ENCODE results near the gene STH.
"Not testable (repeated sequence)": the region's sequence is repeated elsewhere in the genome, so short reads cannot be mapped to it uniquely, and the experiment has no call there.

STH gene

DNA sequence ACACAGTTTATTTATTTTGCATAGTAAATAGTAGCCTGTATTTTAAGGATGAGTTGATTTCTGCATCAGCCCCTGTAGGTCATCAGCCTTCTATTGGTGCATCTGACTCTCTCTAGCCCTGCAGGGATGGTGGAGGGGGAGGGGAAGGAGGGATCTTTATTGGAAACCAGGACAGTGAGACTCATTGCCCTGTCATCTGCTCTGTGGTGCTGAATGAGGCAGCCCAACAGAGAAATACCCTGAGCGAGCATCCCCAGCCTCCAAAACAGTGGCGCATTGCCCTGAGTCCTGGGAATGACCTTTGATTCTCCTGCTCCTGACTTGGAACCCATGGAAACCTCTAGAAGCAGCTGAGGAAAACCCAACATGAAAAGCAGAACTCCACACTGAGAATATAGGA lies 45.5 kb upstream of the STH start:
- Histone ChIP-seq H3K79me2 (ENCODE audit: low read length) (no peaks in the 10 kb centered on the region), H3K4me2 (ENCODE audit: low read depth, low read length) (no peak overlapping the region), H3K27ac (ENCODE audit: low read length) (no peak overlapping the region), H3K9me2 (replicated peaks; ENCODE audit: insufficient read depth, low read length) (no peaks in the 10 kb centered on the region), H3K4me1 (ENCODE audit: low read length) (0 out of 2 replicates have a peak, but pooled peaks cover 3% of the 10 kb centered on the region), H3K9me3 (replicated peaks; ENCODE audit: insufficient read depth, low read length) (no peaks in the 10 kb centered on the region), H3K9ac (ENCODE audit: low read length) (no peak overlapping the region), H3K27me3 (replicated peaks; ENCODE audit: insufficient read depth, low read length) (peaks cover 3% of the 10 kb centered on the region; the same call in 1 of the 2 replicates), H3F3A (ENCODE audit: insufficient read depth, low read length) (no peaks in the 10 kb centered on the region), H2AFZ (ENCODE audit: low read length) (no peak overlapping the region), H3K36me3 (replicated peaks; ENCODE audit: insufficient read depth, low read length) (no peaks in the 10 kb centered on the region), H3K4me3 (ENCODE audit: low read length) (no peak overlapping the region), H4K20me1 (ENCODE audit: insufficient read depth, low read length) (no peaks in the 10 kb centered on the region)
- DNase-seq = no peak
- no peak for TF ChIP-seq EZH2phosphoT487 (IDR thresholded peaks at IDR 0.05; ENCODE audit: low read length)
- TF ChIP-seq, protein P1, sequence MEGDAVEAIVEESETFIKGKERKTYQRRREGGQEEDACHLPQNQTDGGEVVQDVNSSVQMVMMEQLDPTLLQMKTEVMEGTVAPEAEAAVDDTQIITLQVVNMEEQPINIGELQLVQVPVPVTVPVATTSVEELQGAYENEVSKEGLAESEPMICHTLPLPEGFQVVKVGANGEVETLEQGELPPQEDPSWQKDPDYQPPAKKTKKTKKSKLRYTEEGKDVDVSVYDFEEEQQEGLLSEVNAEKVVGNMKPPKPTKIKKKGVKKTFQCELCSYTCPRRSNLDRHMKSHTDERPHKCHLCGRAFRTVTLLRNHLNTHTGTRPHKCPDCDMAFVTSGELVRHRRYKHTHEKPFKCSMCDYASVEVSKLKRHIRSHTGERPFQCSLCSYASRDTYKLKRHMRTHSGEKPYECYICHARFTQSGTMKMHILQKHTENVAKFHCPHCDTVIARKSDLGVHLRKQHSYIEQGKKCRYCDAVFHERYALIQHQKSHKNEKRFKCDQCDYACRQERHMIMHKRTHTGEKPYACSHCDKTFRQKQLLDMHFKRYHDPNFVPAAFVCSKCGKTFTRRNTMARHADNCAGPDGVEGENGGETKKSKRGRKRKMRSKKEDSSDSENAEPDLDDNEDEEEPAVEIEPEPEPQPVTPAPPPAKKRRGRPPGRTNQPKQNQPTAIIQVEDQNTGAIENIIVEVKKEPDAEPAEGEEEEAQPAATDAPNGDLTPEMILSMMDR (IDR thresholded peaks at IDR 0.05; ENCODE audit: low read length) = no peak
- no peak for TF ChIP-seq EZH2 (optimal IDR thresholded peaks at IDR 0.05; ENCODE audit: low read depth, low read length)

DNA sequence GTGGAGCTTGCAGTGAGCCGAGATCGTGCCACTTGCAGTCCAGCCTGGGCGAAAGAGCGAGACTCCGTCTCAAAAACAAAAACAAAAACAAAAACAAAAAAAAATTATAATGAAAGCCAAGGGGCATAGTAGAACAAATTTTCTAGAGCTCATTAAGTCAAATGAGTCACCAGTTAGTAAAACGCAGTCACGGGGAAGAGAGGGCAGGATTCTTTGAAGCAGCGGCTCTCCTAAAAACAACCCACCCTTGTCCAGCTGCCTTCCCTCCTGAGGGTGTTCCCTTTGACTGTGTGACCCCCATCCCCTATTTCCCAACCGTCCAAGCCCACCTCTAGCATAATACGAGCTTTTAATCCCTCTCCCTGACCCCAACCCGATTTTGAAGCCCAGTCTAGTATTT lies 44.1 kb upstream of the STH start:
- 0 out of 2 replicates have a peak, but pooled peaks cover 3% of the 10 kb centered on the region for H3K27me3 ChIP-seq (replicated peaks; ENCODE audit: insufficient read depth, low read length)
- no peak for TF ChIP-seq EZH2phosphoT487 (IDR thresholded peaks at IDR 0.05; ENCODE audit: low read length)
- no peak for TF ChIP-seq EZH2 (optimal IDR thresholded peaks at IDR 0.05; ENCODE audit: low read depth, low read length)
- H3K9me3 ChIP-seq (replicated peaks; ENCODE audit: insufficient read depth, low read length) = no peaks in the 10 kb centered on the region
- H2AFZ ChIP-seq (ENCODE audit: low read length) = no peak overlapping the region
- no peaks in the 10 kb centered on the region for H3K4me1 ChIP-seq (ENCODE audit: low read length)
- no peak overlapping the region for H3K4me3 ChIP-seq (ENCODE audit: low read length)
- no peaks in the 10 kb centered on the region for H3K36me3 ChIP-seq (replicated peaks; ENCODE audit: insufficient read depth, low read length)
- no peak overlapping the region for H3K9ac ChIP-seq (ENCODE audit: low read length)
- no peak overlapping the region for H3K4me2 ChIP-seq (ENCODE audit: low read depth, low read length)
- no peaks in the 10 kb centered on the region for H3K79me2 ChIP-seq (ENCODE audit: low read length)
- no peak overlapping the region for H3K27ac ChIP-seq (ENCODE audit: low read length)
- DNase-seq = no peak
- H3F3A ChIP-seq (ENCODE audit: insufficient read depth, low read length) = no peaks in the 10 kb centered on the region
- H4K20me1 ChIP-seq (ENCODE audit: insufficient read depth, low read length) = no peaks in the 10 kb centered on the region
- no peaks in the 10 kb centered on the region for H3K9me2 ChIP-seq (replicated peaks; ENCODE audit: insufficient read depth, low read length)

DNA sequence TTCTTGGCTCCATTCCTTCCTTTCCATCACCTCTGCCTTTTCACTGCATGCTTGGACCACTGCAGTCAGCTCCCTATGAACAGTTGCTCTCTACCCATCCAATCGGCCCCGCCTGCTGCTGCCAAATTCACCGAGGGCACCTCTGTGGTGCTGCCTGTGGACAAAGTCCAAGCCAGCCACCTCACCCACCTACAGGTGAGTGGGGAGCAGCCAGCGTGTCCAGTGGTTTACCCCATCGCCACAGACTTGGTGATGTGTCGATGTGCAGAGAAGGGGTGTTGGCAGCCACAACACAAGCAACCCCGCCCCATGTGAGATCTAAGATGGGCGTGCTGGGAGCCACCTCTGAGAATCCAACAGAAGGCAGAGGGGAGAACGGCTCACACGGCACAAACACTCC lies 43.7 kb upstream of the STH start:
- TF ChIP-seq EZH2phosphoT487 (IDR thresholded peaks at IDR 0.05; ENCODE audit: low read length) = no peak
- TF ChIP-seq, protein P1 (IDR thresholded peaks at IDR 0.05; ENCODE audit: low read length) = no peak
- no peak for TF ChIP-seq EZH2 (optimal IDR thresholded peaks at IDR 0.05; ENCODE audit: low read depth, low read length)
- no peak for DNase-seq
- no peak overlapping the region for H3K4me2 ChIP-seq (ENCODE audit: low read depth, low read length)
- no peaks in the 10 kb centered on the region for H3K4me1 ChIP-seq (ENCODE audit: low read length)
- no peak overlapping the region for H3K9ac ChIP-seq (ENCODE audit: low read length)
- H3K27ac ChIP-seq (ENCODE audit: low read length) = no peak overlapping the region
- H2AFZ ChIP-seq (ENCODE audit: low read length) = no peak overlapping the region
- no peaks in the 10 kb centered on the region for H4K20me1 ChIP-seq (ENCODE audit: insufficient read depth, low read length)
- no peaks in the 10 kb centered on the region for H3K9me3 ChIP-seq (replicated peaks; ENCODE audit: insufficient read depth, low read length)
- H3K79me2 ChIP-seq (ENCODE audit: low read length) = no peaks in the 10 kb centered on the region
- H3K4me3 ChIP-seq (ENCODE audit: low read length) = no peak overlapping the region
- H3K9me2 ChIP-seq (replicated peaks; ENCODE audit: insufficient read depth, low read length) = no peaks in the 10 kb centered on the region
- H3K27me3 ChIP-seq (replicated peaks; ENCODE audit: insufficient read depth, low read length) = 0 out of 2 replicates have a peak, but pooled peaks cover 3% of the 10 kb centered on the region
- H3K36me3 ChIP-seq (replicated peaks; ENCODE audit: insufficient read depth, low read length) = no peaks in the 10 kb centered on the region
- H3F3A ChIP-seq (ENCODE audit: insufficient read depth, low read length) = no peaks in the 10 kb centered on the region

DNA sequence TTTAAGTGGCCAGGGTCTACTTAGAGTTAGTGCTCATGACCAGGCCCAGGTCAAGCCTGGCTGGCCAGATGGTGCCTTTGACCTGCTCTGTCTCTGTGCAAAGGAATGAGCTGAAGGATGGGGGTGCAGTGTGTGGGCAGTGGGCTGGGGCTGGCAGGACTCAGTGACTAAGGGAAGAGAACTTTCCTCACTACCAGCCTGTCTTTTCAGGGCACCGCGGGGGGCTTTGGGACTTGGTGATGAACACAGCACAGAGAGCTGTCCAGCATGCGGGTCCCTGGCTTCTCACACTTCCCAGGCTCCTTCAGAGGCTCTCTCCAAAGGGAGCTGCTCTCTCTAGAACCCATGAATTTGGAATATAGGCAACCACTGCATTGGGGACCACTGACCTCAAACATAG lies 43.0 kb upstream of the STH start:
- H3K79me2 ChIP-seq (ENCODE audit: low read length) = no peaks in the 10 kb centered on the region
- no peak overlapping the region for H3K4me3 ChIP-seq (ENCODE audit: low read length)
- H3K9me3 ChIP-seq (replicated peaks; ENCODE audit: insufficient read depth, low read length) = no peaks in the 10 kb centered on the region
- H3K36me3 ChIP-seq (replicated peaks; ENCODE audit: insufficient read depth, low read length) = no peaks in the 10 kb centered on the region
- no peaks in the 10 kb centered on the region for H3K4me1 ChIP-seq (ENCODE audit: low read length)
- DNase-seq = no peak
- H2AFZ ChIP-seq (ENCODE audit: low read length) = no peak overlapping the region
- H3K4me2 ChIP-seq (ENCODE audit: low read depth, low read length) = no peak overlapping the region
- H3K9me2 ChIP-seq (replicated peaks; ENCODE audit: insufficient read depth, low read length) = no peaks in the 10 kb centered on the region
- H3K27me3 ChIP-seq (replicated peaks; ENCODE audit: insufficient read depth, low read length) = no peaks in the 10 kb centered on the region
- H3K27ac ChIP-seq (ENCODE audit: low read length) = no peak overlapping the region
- no peaks in the 10 kb centered on the region for H4K20me1 ChIP-seq (ENCODE audit: insufficient read depth, low read length)
- TF ChIP-seq, protein P1 (IDR thresholded peaks at IDR 0.05; ENCODE audit: low read length) = no peak
- TF ChIP-seq EZH2 (optimal IDR thresholded peaks at IDR 0.05; ENCODE audit: low read depth, low read length) (no peak), EZH2phosphoT487 (IDR thresholded peaks at IDR 0.05; ENCODE audit: low read length) (no peak)
- no peak overlapping the region for H3K9ac ChIP-seq (ENCODE audit: low read length)
- H3F3A ChIP-seq (ENCODE audit: insufficient read depth, low read length) = no peaks in the 10 kb centered on the region

DNA sequence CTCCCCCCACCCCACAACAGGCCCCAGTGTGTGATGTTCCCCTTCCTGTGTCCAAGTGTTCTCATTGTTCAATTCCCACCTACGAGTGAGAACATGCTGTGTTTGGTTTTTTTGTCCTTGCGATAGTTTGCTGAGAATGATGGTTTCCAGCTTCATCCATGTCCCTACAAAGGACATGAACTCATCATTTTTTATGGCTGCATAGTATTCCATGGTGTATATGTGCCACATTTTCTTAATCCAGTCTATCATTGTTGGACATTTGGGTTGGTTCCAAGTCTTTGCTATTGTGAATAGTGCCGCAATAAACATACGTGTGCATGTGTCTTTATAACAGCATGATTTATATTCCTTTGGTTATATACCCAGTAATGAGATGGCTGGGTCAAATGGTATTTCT lies 42.3 kb upstream of the STH start:
- H3K9me3 ChIP-seq (replicated peaks; ENCODE audit: insufficient read depth, low read length); H4K20me1 ChIP-seq (ENCODE audit: insufficient read depth, low read length); H3K4me2 ChIP-seq (ENCODE audit: low read depth, low read length); H3K4me1 ChIP-seq (ENCODE audit: low read length); H2AFZ ChIP-seq (ENCODE audit: low read length); H3K9ac ChIP-seq (ENCODE audit: low read length); H3K27ac ChIP-seq (ENCODE audit: low read length); H3F3A ChIP-seq (ENCODE audit: insufficient read depth, low read length); H3K36me3 ChIP-seq (replicated peaks; ENCODE audit: insufficient read depth, low read length); H3K9me2 ChIP-seq (replicated peaks; ENCODE audit: insufficient read depth, low read length); H3K27me3 ChIP-seq (replicated peaks; ENCODE audit: insufficient read depth, low read length); H3K4me3 ChIP-seq (ENCODE audit: low read length); H3K79me2 ChIP-seq (ENCODE audit: low read length); DNase-seq: not testable (repeated sequence)
